HG02642 (cell line): ENCODE data around the gene UNC13C.

Experiments used
- ATAC-seq: cut with Tn5 transposase; IDR thresholded peaks from one replicate; pipeline ENCODE4 v1.9.1; 2021; ENCODE audit warnings: mild to moderate bottlenecking; ENCODE audit not compliant: unreplicated experiment, poor library complexity

UNC13C gene

GRCh38 chr15:54605556-54605955 lies 627.3 kb downstream of the UNC13C start:
- no peak for ATAC-seq

GRCh38 chr15:54608876-54609835 lies 630.9 kb downstream of the UNC13C start:
- ATAC-seq, result no peak

- ATAC-seq, result no peak
Measured at GRCh38 chr15:54618120-54618519, 639.9 kb downstream of the UNC13C start.

- no peak for ATAC-seq
Measured at GRCh38 chr15:54619180-54619579, 640.9 kb downstream of the UNC13C start.

GRCh38 chr15:54620916-54621315 lies 642.7 kb downstream of the UNC13C start:
- no peak for ATAC-seq

- no peak for ATAC-seq
Measured at GRCh38 chr15:54636147-54636546, 657.9 kb downstream of the UNC13C start.

GRCh38 chr15:54638666-54639065 lies 660.4 kb downstream of the UNC13C start:
- ATAC-seq, result no peak

GRCh38 chr15:54640873-54641272 lies 662.6 kb downstream of the UNC13C start:
- no peak for ATAC-seq

- ATAC-seq, result no peak
Measured at GRCh38 chr15:54644796-54645195, 666.6 kb downstream of the UNC13C start.

DNA sequence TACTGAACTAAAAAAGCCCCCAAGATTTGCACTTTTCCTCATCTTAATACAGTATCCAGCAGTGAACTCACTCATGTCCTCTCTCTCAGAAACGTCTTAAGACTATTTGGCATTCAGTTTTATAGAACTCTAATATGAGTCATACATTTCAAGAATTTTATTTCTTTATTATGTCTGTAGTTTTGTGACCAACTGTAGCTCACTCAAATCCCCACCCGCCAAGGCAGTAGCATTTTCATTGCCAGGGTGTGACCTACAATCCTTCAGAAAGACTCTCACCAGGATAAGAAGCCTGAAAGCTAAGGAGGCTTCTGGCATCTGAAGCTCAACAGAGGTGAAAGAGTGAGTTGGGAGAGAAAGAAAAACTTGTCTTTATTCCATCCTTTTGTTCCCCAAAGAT lies 681.4 kb downstream of the UNC13C start:
- no peak for ATAC-seq

DNA sequence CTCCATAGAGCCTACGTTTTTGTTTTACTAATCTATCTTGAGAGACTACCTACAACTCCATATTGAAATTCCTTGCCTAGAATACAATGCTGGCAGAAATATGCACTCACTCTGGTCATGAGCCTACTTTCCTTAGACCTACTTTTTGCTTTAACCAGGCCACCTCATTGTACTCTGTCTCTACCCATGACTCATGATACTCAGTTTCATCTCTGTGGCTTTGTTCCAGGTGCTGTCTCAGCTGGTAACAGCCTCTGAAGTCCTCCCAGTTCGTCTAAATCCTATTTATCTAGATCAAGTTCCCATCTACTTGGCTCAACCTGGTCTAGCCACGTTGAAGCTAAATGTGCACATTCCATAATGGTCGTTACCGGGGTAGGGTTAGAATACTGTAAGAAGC lies 682.1 kb downstream of the UNC13C start:
- no peak for ATAC-seq

DNA sequence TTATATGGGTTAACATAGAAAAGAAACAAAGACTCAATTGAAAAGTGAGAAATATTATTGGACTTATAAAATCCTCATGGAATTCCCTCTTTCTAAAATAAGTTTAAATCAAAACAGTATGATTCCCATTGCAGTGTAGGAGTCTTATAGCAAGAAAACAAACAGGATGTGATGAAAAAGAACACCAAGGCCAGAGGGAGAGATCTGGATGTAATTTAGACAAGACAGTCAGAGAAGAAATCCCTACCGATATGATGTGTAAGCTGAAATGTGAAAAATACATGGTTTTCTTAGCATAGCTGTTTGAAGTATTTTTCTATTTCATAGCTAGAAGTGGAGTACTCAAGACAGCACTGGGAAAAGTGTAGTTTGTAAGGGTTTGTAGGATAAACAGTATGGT lies 697.0 kb downstream of the UNC13C start:
- ATAC-seq, result no peak

DNA sequence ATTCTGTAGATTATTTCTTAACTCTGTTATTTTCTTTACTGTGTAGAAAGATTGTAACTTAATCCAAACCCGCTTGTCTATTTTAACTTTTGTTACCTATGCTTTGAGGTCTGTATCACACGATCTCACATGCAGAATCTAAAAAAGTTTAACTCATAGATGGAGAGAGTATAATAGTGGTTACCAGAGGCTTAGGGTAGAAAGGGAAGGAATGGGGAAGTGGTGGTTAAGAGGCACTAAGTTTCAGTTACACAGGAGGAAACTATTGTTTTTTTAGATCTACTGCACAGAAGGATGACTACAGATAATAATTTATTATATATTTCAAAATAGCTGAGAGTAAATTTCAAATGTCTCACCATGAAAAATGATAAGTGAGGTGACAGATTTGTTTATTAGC lies 703.3 kb downstream of the UNC13C start:
- ATAC-seq, result no peak
